ENCODE results near the gene MPC2. TPM values are rescaled to one million over a fixed set of nuclear protein-coding genes. Genes with fewer than 3 reads are reported as not detected.

Gene MPC2
- 53.0 and 67.7 TPM in 2 replicates for total RNA-seq

DNA sequence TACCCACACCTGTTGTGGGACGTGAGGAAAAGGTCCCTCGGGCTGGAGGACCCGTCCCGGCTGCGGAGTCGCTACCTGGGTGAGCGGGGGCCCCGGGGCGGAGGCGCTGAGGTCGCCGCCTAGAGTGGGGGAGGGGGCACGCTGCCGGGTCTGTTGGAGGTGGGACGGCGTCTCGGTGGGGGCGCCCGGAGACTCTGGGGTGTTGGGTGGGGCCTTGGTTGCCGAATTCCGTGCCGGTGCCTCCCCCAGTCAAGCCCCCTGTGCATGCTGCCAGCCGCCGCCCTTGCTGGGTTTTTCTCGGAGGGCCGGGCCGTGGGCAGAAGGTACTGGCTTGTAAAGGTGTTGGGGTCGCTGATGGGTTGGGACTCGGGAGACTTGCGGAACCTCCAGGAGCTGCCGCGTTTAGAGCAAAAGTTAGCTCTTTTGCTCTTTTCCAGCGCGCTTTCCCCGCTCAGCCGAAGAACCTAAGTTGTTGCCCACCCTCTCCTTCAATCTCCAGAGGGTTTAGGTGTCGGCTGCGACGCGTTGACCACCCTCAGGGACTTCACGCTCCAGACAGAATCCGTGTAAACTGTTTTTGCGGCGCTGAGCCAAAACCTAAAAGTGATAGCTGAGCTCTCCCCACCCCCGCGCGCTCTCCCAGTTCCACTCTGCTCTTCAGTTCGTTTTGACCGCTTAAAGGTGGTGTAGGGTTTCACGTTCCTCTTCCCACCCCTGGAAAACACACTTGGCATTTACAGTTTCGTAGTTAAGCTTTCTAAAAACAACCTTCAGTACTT, at the start of gene MPC2:
Gene MPC2 (minus strand): TSS at position 143 of the 779 bp plus-strand sequence. CDS start 1,231 bp downstream, outside the sequence.

DNA sequence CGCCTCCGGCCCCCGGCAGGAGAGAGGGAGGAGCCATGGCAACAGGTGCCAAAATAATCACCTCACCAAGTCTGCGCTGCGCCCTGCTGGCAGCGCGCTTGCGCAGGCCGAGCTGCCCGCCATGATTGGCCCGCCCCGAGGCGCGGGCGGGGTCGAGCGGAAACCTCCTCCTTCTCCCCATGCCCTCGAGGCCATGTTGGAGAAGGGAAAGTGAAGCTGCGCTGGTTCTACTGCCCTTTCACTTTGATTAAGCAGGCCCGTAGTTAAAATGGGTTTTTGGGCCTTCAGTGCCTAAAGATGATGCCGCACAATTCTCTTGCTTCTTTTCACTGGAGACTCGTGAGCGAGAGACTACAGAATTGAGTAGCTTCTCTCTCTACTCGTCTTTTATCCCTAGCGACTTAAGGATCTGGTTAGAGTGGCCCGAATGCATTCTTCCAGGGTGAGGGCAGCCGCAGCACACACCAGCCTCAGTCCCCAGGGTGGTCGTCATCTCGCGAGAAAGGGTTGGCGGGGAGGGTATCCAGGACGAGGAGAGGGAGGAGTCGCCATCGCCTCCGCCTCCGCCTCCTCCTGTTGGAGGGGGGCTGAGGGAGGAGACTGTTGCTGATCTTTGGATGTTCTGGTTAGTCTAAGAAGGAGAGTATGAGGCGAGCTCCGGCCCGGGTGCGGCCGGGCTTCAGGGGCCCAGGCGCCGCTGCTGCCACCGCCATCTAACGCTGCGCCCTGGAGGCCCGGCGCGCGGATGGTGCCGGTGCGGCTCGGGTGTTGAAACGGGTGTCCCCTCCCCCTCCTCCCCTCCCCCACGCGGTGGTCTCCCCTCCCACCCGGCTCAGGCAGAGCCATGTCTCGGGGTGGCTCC, 573 bp downstream of the MPC2 start, which contains the start of gene DCAF6:
Gene DCAF6 (plus strand): TSS at position 616 of the 862 bp plus-strand sequence. CDS start 229 bp downstream, at position 845.

DNA sequence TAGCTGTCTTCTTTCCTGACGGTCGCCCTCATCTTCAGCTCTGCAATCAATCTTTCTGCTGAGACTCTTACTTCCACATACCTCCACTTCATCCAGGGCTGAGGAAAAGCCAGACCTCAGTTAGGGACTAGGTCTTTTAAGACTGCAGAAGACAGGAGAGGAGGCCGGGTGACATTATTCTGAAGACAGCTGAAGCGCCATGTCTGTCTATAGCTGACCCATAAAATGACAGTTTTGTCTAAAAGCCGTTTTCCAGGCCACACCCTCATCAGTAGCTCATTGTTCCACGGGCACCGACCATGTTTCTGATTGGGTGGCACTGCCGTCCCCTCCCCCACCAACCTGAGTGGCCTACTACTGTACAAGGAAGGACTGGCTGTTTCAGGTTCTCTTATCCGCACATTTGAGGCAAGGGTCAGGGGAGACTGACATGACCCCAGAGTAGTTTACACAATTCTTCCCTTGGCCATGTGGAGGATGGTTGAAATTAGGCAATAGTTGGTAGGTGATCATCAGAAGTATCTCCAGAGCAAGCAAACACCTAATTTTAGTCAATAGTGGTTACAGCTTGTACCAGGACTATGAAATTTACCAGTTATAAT, 22.9 kb downstream of the MPC2 start, which contains the start of gene ADCY10:
Gene ADCY10 (minus strand): TSS at position 240 of the 602 bp plus-strand sequence. CDS start 8,994 bp downstream, outside the sequence.

Other genes starting within 250 kb of the MPC2 start
- 71.2 and 74.6 TPM in 2 replicates for gene MPZL1, start 215.1 kb downstream of the MPC2 start, total RNA-seq
- gene ADCY10, start 22.9 kb downstream of the MPC2 start, total RNA-seq = not detected in 2 replicates
- gene DCAF6, start 389 bp downstream of the MPC2 start, total RNA-seq = 36.3 and 37.8 TPM in 2 replicates
- 4.9 and 9.2 TPM in 2 replicates for gene GPR161, start 199.9 kb upstream of the MPC2 start, total RNA-seq
- 27.6 and 36.6 TPM in 2 replicates for gene TIPRL, start 241.9 kb upstream of the MPC2 start, total RNA-seq

Measured in myometrial cell (primary cell).